Transverse colon (tissue), 4 donors: ENCODE measurements around the gene AQP12B. TPM values are rescaled to one million over a fixed set of nuclear protein-coding genes. Genes with fewer than 3 reads are reported as not detected.

Experiments
- DNase-seq: peaks from one replicate; pipeline ENCODE4 v3.0.0-alpha.2; 2019
- H3K27ac ChIP-seq, 4 donors: fragments of 200-600 bp; sonication (generic); 2 replicates each; pipeline ENCODE4 v1.5.1; 2016 to 2018; ENCODE audit warnings: inconsistent platforms in 4 of 4
- H3K27me3 ChIP-seq: fragments of 200-600 bp; sonication (generic); 2 replicates; pipeline ENCODE4 v1.5.1; 2017; ENCODE audit warnings: inconsistent platforms
- H3K36me3 ChIP-seq, 4 donors: fragments of 200-600 bp; sonication (generic); 2 replicates each; pipeline ENCODE4 v1.5.1; 2017 to 2019; ENCODE audit warnings: inconsistent platforms in 4 of 4
- H3K4me1 ChIP-seq, 4 donors: fragments of 200-600 bp; sonication (generic); 2 replicates each; pipeline ENCODE4 v1.5.1; 2017 to 2020; ENCODE audit warnings: inconsistent platforms in 4 of 4
- H3K4me3 ChIP-seq, 4 donors: fragments of 200-600 bp; sonication (generic); 1 replicate in 1 of 4; 2 replicates in 3 of 4; pipeline versions ENCODE4 v1.5.1 to v1.6.1; 2017 to 2019; ENCODE audit warnings: inconsistent platforms in 4 of 4
- H3K9me3 ChIP-seq, 2 donors: fragments of 200-600 bp; sonication (generic); 2 replicates each; pipeline ENCODE4 v1.5.1; 2017 to 2019; ENCODE audit warnings: inconsistent platforms in 2 of 2
- CTCF ChIP-seq, 5 experiments: fragments of 200-600 bp in 3 of 5; fragments of 450-650 bp in 2 of 5; sonication (generic) in 3 of 5; IDR thresholded peaks; 1 replicate in 2 of 5; 2 replicates in 3 of 5; pipeline ENCODE4 v1.5.1; 2016 to 2017; ENCODE audit warnings: antibody characterized with exemption in 5 of 5, inconsistent platforms in 3 of 5, mild to moderate bottlenecking in 2 of 5, moderate library complexity in 1 of 5
- EP300 ChIP-seq: sonication (generic); formaldehyde crosslinking; IDR thresholded peaks from one replicate; pipeline ENCODE4 v1.6.1; 2017; ENCODE audit warnings: antibody characterized with exemption, low read depth
- POLR2A ChIP-seq: fragments of 450-650 bp; IDR thresholded peaks from one replicate; pipeline ENCODE4 v1.6.1; 2016; ENCODE audit warnings: antibody characterized with exemption, mild to moderate bottlenecking, moderate library complexity
- POLR2AphosphoS5 ChIP-seq, 3 donors: sonication (generic); formaldehyde crosslinking; IDR thresholded peaks; one replicate each; pipeline ENCODE4 v1.6.1; 2016; ENCODE audit warnings: antibody characterized with exemption in 3 of 3
- whole genome bisulfite sequencing, 2 donors: methylation state at CpG; one replicate each; pipeline ENCODE4 v1.1.5; 2018; ENCODE audit warnings: low coverage in 1 of 2; 5-methylcytosine and 5-hydroxymethylcytosine counted together
- in situ Hi-C, 4 donors: fragments of 200-750 bp; cut with MboI; loops; one replicate each; pipeline versions ENCODE4 v1.15.0 to v1.15.1; 2017; ENCODE audit warnings: low sequenced_read_pairs in 3 of 4, low pct_ligation_motif_present in 1 of 4, low pct_unique_long_range_greater_than_20kb in 1 of 4
- intact Hi-C: fragments of 100-400 bp; cut with DNase I; formaldehyde crosslinking; loops from one replicate; pipeline ENCODE4 v1.15.1; 2023; ENCODE audit warnings: low total_unique reads
- total RNA-seq, 4 donors: library from RNA; depleted of rRNA; stranded (reverse); fragments of >200 nt; gene quantifications; one replicate each; pipeline ENCODE4 v1.1.0, GENCODE V29; 2016

AQP12B gene
- total RNA-seq, 4 donors from 2014 or later, result 0.55 to 1.5 TPM; not detected in 2

GRCh38 chr2:240635121-240635997 lies 47.3 kb downstream of the AQP12B start:
- H3K36me3 ChIP-seq, result peaks cover 0 to 7% (median 0%) of the 10 kb centered on the region in 4 donors
- intact Hi-C loops, result no loop called here
- no peak overlapping the region for H3K27ac ChIP-seq
- no peaks in the 10 kb centered on the region for H3K9me3 ChIP-seq
- H3K4me3 ChIP-seq, result no peak overlapping the region
- H3K27me3 ChIP-seq, result peaks cover 3% of the 10 kb centered on the region
- WGBS, 2 donors, result 87% methylated on average over 6 of the region's 6 CpGs; no CpG with 5 or more reads in 1 of the 2 donors
- DNase-seq, result no peak
- TF ChIP-seq POLR2A (no peak), EP300 (no peak), CTCF (IDR thresholded peaks at IDR 0.05) (no peak), POLR2AphosphoS5 (IDR thresholded peaks at IDR 0.05) (no peak)
- no peaks in the 10 kb centered on the region for H3K4me1 ChIP-seq
- in situ Hi-C loops, result no loop called here

- Histone ChIP-seq H3K4me1 (no peaks in the 10 kb centered on the region), H3K36me3 (peaks cover 0 to 12% (median 0%) of the 10 kb centered on the region in 4 donors), H3K27me3 (no peaks in the 10 kb centered on the region), H3K4me3 (no peak overlapping the region), H3K9me3 (no peaks in the 10 kb centered on the region), H3K27ac (no peak overlapping the region)
- DNase-seq, result no peak
- intact Hi-C loops (no loop called here), in situ Hi-C loops (no loop called here)
- TF ChIP-seq POLR2AphosphoS5 (IDR thresholded peaks at IDR 0.05) (no peak), EP300 (no peak), POLR2A (no peak)
- no CpG with 5 or more reads among the region's 1 CpG for WGBS, 2 donors
Observed at GRCh38 chr2:240632306-240632721, 50.4 kb downstream of the AQP12B start.

GRCh38 chr2:240631548-240632305 lies 51.0 kb downstream of the AQP12B start:
- Histone ChIP-seq H3K4me3 (no peak overlapping the region), H3K27me3 (no peaks in the 10 kb centered on the region), H3K27ac (no peak overlapping the region), H3K9me3 (no peaks in the 10 kb centered on the region), H3K36me3 (peaks cover 0 to 12% (median 0%) of the 10 kb centered on the region in 4 donors), H3K4me1 (no peaks in the 10 kb centered on the region)
- 76% methylated on average over 9 of the region's 11 CpGs; no CpG with 5 or more reads in 1 of the 2 donors for WGBS, 2 donors
- in situ Hi-C loops (no loop called here), intact Hi-C loops (no loop called here)
- DNase-seq, result peak; percentile 3
- TF ChIP-seq CTCF (IDR thresholded peaks at IDR 0.05) (no peak), POLR2AphosphoS5 (IDR thresholded peaks at IDR 0.05) (no peak), EP300 (no peak), POLR2A (no peak)

- Histone ChIP-seq H3K9me3 (no peaks in the 10 kb centered on the region), H3K36me3 (peaks cover 0 to 12% (median 0%) of the 10 kb centered on the region in 4 donors), H3K27ac (no peak overlapping the region), H3K4me3 (no peak overlapping the region), H3K4me1 (no peaks in the 10 kb centered on the region), H3K27me3 (no peaks in the 10 kb centered on the region)
- TF ChIP-seq POLR2A (no peak), CTCF (IDR thresholded peaks at IDR 0.05) (no peak), POLR2AphosphoS5 (IDR thresholded peaks at IDR 0.05) (no peak), EP300 (no peak)
- in situ Hi-C loops, result no loop called here
- no peak for DNase-seq
- WGBS, 2 donors, result 94% methylated on average over 21 of the region's 21 CpGs; no CpG with 5 or more reads in 1 of the 2 donors
- intact Hi-C loops, result no loop called here
Observed at GRCh38 chr2:240630771-240631547, 51.7 kb downstream of the AQP12B start.
